Upper lobe of right lung (tissue), 1 donor: ENCODE data around the gene TMEM87A. TPM values are rescaled to one million over a fixed set of nuclear protein-coding genes. Genes with fewer than 3 reads are reported as not detected.
A peak's percentile ranks its signal among the peaks of the same experiment; 100 is the strongest.
"Not testable (repeated sequence)": the region's sequence is repeated elsewhere in the genome, so short reads cannot be mapped to it uniquely, and the experiment has no call there.

Source experiments
- ATAC-seq: fragments of 200-7000 bp; cut with Tn5 transposase; one replicate; pipeline ENCODE4 v1.9.1; 2020; ENCODE audit warnings: mild to moderate bottlenecking, moderate library complexity
- DNase-seq: peaks from one replicate; pipeline ENCODE4 v3.0.0-alpha.2; 2020
- H3K27ac ChIP-seq: fragments of 200-600 bp; one replicate; pipeline ENCODE4 v1.8.0; 2022
- H3K27me3 ChIP-seq: fragments of 200-600 bp; one replicate; pipeline ENCODE4 v1.8.0; 2022; ENCODE audit warnings: mild to moderate bottlenecking
- H3K36me3 ChIP-seq: fragments of 200-600 bp; one replicate; pipeline ENCODE4 v1.8.0; 2022
- H3K4me1 ChIP-seq: fragments of 200-600 bp; one replicate; pipeline ENCODE4 v1.8.0; 2022
- H3K4me3 ChIP-seq: fragments of 200-600 bp; one replicate; pipeline ENCODE4 v1.8.0; 2022; ENCODE audit warnings: mild to moderate bottlenecking
- H3K9me3 ChIP-seq: fragments of 200-600 bp; one replicate; pipeline ENCODE4 v1.8.0; 2022
- CTCF ChIP-seq: fragments of 200-600 bp; IDR thresholded peaks from one replicate; pipeline ENCODE4 v1.8.0; 2022; ENCODE audit warnings: antibody characterized with exemption
- intact Hi-C: fragments of 100-400 bp; cut with DNase I; formaldehyde crosslinking; loops from one replicate; pipeline ENCODE4 v1.11.0; 2022
- long read RNA-seq: library from polyadenylated mRNA; unstranded; transcript quantifications from one replicate; pipeline ENCODE4 v2.0.0, GENCODE V29; 2021
- total RNA-seq: library from RNA; stranded (reverse); fragmentation: NEBNext Ultra II Directional; extraction: Animal tissue kit (Norgen Biotek cat#: 25700); gene quantifications from one replicate; pipeline ENCODE4 v1.2.1, GENCODE V29; 2021
- donor health status: DM: no; HTN: yes; CAD: no; lungs with severe emphysema.

TMEM87A gene
- total RNA-seq = 129 TPM
- long read RNA-seq, transcript TMEM87A-202 (20 exons, 3,109 nt) = major isoform, 119 of 198 reads
- long read RNA-seq, partial matches to known transcripts = 11 of 198 reads
- long read RNA-seq, other reads (novel, unspliced or antisense) = 66 of 198 reads

GRCh38 chr15:42272939-42273899, at the start of gene TMEM87A, which contains the start of gene GANC:
TSS of gene TMEM87A (minus strand) at chr15:42273433. CDS start at chr15:42273398, 35 bp downstream.
TSS of gene GANC (plus strand) at chr15:42273201. CDS start at chr15:42274482, 1,281 bp downstream.
- ATAC-seq = peak; percentile 96
- Histone ChIP-seq H3K9me3 (no peaks in the 10 kb centered on the region), H3K27me3 (no peaks in the 10 kb centered on the region), H3K4me1 (peaks cover 41% of the 10 kb centered on the region), H3K36me3 (peaks cover 18% of the 10 kb centered on the region), H3K4me3 (peak within 1 kb of the TSS; percentile 75), H3K27ac (peak within 1 kb of the TSS; percentile 97)
- TF ChIP-seq CTCF = peak; percentile 5
- DNase-seq = peak; percentile 98
- intact Hi-C loops = no loop called here

GRCh38 chr15:42319206-42319605, 46.0 kb upstream of the TMEM87A start:
- Histone ChIP-seq H3K4me1 (no peaks in the 10 kb centered on the region), H3K27me3 (no peaks in the 10 kb centered on the region), H3K36me3 (peaks cover 47% of the 10 kb centered on the region), H3K9me3 (no peaks in the 10 kb centered on the region), H3K27ac (no peak overlapping the region), H3K4me3 (no peak overlapping the region)
- ATAC-seq (no peak), DNase-seq (no peak)
- TF ChIP-seq CTCF = no peak
- intact Hi-C loops = no loop called here

DNA sequence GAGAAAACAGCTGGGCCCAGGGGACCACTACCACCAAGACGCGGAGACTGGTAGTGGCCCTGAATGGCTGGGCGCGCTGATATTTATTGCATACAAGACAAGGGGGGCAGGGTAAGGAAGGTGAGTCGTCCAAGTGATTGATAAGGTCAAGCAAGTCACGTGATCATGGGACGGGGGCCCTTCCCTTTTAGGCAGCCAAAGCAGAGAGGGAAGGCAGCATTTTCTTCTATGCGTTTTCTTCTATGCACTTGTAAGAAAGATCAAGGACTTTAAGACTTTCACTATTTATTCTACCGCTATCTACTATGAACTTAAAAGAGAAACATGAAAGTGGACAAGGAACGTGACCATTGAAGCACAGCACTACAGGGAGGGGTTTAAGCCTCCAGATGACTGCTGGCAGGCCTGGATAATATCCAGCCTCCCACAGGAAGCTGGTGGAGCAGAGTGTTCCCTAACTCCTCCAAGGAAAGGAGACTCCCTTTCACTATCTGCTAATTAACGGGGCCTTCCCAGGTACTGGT, 43.1 kb upstream of the TMEM87A start:
- H3K4me1 ChIP-seq, H3K27me3 ChIP-seq, H3K4me3 ChIP-seq, H3K27ac ChIP-seq, intact Hi-C loops, DNase-seq, H3K9me3 ChIP-seq: not testable (repeated sequence)
- ATAC-seq = peak; percentile 56
- peaks cover 44% of the 10 kb centered on the region for H3K36me3 ChIP-seq

DNA sequence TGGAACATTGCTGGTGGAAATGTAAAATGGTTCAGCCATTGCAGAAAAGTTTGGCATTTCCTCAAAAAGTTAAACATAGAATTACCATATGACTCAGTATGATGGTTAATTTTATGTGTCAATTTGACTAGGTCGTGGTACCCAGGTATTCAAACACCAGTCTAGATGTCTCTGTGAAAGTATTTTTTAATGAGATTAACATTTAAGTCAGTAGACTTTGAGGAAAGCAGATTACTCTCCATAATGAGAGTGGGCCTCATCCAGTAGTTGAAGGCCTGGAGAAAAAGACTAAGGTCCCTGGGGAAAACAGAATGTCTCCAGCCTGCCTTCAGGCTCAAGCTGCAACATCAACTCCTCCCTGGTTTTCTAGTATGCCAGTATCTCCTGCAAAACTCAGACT, 42.3 kb upstream of the TMEM87A start:
- H3K27ac ChIP-seq = no peak overlapping the region
- no peaks in the 10 kb centered on the region for H3K4me1 ChIP-seq
- H3K9me3 ChIP-seq = no peaks in the 10 kb centered on the region
- DNase-seq (no peak), ATAC-seq (no peak)
- no peak for TF ChIP-seq CTCF
- H3K36me3 ChIP-seq = peaks cover 52% of the 10 kb centered on the region
- intact Hi-C loops = no loop called here
- no peak overlapping the region for H3K4me3 ChIP-seq
- no peaks in the 10 kb centered on the region for H3K27me3 ChIP-seq

DNA sequence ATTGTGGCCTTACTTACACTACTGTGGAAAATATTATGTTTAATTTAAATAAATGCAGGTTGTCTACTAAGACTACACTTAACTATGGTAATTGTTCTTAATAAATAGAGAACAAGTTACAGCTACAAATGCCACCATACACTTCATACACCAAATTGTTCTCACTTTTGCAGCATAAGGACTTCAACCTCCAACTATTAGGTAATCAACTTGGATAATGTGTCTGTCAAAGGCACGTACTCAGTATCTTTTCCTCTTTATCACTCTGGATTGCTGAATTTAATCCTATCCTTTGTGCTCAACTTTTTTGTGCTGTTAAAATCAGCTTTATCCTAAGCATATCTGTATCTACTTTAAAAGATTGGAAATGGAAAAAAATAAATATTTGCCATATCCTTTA, 41.6 kb upstream of the TMEM87A start:
- peaks cover 59% of the 10 kb centered on the region for H3K36me3 ChIP-seq
- H3K4me3 ChIP-seq = no peak overlapping the region
- DNase-seq = no peak
- H3K27ac ChIP-seq = no peak overlapping the region
- no peaks in the 10 kb centered on the region for H3K9me3 ChIP-seq
- no peak for ATAC-seq
- no peak for TF ChIP-seq CTCF
- H3K27me3 ChIP-seq = no peaks in the 10 kb centered on the region
- intact Hi-C loops = no loop called here
- no peaks in the 10 kb centered on the region for H3K4me1 ChIP-seq

- peaks cover 73% of the 10 kb centered on the region for H3K36me3 ChIP-seq
Observed at GRCh38 chr15:42313463-42313862, 40.2 kb upstream of the TMEM87A start.

More at GRCh38 chr15:42313463-42313862, 40.2 kb upstream of the TMEM87A start:
- Histone ChIP-seq H3K4me1 (no peaks in the 10 kb centered on the region), H3K4me3 (no peak overlapping the region), H3K9me3 (no peaks in the 10 kb centered on the region), H3K27me3 (no peaks in the 10 kb centered on the region), H3K27ac (no peak overlapping the region)
- peak; percentile 45 for ATAC-seq
- intact Hi-C loops = no loop called here
- TF ChIP-seq CTCF = no peak
- no peak for DNase-seq
